GM19395 (cell line): ENCODE results near the gene SLC16A8.

ENCODE experiments used
- ATAC-seq: cut with Tn5 transposase; IDR thresholded peaks from one replicate; pipeline ENCODE4 v1.9.1; 2021; ENCODE audit warnings: mild to moderate bottlenecking, moderate library complexity; ENCODE audit not compliant: unreplicated experiment

The SLC16A8 gene

GRCh38 chr22:38112381-38112780, 28.4 kb upstream of the SLC16A8 start:
- no peak for ATAC-seq

GRCh38 chr22:38111925-38112355, 28.0 kb upstream of the SLC16A8 start:
- no peak for ATAC-seq

- no peak for ATAC-seq
These were observed 27.2 kb upstream of the SLC16A8 start for GRCh38 chr22:38110863-38111852.

DNA sequence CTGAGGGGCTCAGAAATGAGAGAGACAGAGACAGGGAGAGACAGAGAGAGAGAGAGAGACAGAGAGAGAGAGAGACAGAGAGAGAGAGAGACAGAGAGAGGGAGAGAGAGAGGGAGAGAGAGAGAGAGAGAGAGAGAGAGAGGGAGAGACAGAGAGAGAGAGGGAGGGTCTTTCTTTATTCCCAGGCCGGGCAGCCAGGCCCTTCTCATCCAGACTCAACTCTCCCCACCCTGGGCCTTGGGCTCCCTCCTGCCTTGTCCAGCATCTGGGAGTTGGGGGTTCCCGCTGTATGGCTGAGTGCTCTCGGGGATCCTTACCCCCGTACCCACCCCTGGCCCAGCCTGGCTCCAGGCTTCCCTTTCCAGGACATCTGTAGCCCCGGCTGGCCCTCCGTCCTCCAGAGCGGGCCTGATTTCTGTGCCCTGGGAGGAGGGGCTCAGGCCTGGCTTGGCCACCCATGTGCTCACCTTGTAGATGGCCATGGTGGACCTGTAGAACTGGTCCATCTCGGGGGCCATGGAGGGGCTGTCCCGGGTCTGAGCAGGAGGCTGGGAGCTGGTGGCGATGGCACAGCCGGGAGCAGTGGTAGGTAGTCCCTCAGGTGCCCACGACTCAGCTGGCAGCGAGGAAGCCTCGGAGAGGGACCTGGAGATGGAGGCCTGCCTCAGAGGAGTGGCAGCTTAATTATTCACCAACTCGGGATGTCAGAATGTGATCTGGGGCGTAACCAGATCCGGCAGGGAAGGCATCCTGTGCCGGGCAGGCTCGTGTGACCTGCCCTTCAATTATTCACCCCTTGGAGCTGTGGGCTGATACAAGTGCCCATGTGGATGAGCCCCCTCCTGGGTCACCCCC, 26.3 kb upstream of the SLC16A8 start, which contains the start of gene BAIAP2L2:
BAIAP2L2 (minus strand) TSS at position 677 of the 855 bp plus-strand sequence; CDS start at position 518, 159 bp downstream.
- no peak for ATAC-seq

DNA sequence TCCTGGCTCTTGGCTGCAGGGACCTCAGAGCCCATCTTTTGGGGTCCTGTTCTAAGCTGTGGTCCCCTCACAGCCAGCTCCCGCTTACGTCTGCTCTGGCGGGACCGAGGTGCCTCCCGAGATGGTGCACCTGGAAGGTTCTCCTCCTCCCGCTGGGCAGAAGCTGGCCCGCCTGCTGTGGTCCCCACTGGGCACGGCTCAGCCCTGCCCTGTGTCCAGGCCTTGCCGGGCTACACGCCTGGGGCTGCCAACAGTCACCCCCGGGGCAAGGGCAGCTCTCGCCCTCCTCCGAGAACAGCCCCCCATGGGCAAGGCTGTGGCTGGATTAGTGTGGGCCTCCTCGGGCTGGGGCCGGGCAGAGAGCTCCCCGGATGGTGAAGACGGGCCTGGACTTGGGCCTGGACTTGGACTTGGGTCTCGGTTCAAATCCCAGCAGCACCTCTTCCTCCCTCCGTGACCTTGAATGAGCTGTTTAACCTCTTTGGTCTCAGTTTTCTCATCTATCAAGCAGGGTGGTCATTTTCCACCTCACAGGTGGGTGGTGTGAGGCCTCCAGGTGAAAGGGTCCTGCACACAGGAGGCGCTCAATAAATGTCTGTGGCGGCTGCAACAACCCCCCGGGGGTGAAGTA, 25.5 kb upstream of the SLC16A8 start:
- ATAC-seq: no peak

GRCh38 chr22:38108561-38109319, 24.8 kb upstream of the SLC16A8 start:
- ATAC-seq: no peak

DNA sequence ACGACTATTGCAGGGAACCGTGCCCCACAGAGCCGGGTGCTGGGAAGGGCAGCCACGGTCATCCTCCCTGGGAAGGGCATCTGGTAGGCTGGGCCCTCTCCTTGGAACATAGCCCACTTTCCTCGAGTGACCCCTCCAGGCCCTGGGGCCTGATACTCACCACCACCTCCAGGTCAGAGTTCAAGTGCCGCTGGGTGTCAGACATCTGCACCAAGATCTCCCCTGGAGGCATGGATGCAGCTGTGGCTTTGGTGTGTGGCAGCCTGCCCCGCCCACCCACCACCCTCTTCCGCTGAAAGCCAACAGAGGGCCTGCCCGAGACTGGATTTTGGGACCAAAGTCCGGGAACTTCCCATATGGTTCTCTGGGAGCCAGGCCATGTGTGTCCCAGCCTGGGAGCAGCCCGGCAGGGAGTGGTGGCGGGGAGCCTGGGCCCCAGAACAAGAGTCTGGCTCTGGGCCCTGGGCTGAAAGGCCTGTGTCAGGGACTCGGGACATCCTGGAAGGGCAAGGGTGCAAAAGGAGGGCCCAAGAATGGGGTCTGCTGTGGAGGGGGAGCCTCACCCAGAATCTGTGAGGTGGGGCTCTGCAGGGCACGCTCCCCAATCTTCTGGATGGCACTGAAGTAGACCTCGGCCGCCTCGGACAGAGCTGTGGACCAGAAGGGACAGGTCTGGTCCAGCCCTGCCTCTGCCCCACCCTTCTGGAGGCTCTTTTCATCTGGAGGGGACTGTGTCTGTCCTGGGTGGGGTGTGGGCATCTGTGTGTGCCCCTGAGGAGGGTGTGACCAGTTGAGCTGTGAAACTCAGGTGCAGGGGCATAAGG, 23.9 kb upstream of the SLC16A8 start:
- ATAC-seq: no peak

GRCh38 chr22:38106814-38107578, 23.0 kb upstream of the SLC16A8 start:
- no peak for ATAC-seq

GRCh38 chr22:38104084-38104483, 20.1 kb upstream of the SLC16A8 start:
- ATAC-seq: no peak

- no peak for ATAC-seq
These were observed 19.7 kb upstream of the SLC16A8 start for GRCh38 chr22:38103641-38104040.

DNA sequence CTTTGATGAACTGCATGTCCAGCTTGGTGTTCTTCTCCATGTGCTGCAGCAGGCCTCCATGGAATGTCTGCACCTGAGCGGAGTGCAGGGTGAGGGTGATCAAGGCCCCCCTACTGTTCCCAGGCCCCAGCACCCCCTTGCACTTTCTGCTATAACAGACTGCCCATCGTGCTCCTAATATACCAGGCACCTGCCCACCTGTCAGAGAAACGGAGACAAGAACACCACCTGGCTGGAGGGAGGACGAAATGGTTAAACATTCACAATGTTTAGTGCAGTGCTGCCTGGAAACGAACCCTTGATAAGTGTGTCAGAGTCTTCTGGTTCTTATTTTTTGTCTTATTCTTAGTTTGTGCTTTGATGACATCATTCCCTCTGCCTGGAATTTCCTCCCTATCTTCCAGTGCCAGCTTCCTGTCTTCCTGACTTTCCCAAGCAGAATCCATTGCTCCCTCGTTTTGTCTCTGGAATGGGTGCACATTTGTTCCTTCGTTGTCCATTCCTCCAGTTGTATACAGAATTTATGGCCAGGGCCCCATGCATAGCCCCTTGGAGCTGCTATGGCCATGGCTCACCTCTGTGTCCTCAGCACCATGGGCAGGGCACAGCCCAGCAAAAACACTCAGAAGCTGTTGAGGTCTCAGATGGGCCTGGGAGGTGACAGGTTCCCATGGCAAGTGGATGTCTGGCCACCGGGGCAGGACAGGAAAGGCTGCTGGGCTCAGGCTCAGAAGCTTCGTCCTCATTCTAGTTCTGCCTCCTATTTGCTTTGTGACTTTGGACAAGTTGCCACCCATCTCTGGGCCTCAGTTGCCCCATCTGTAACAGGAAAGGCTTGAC, 14.6 kb upstream of the SLC16A8 start:
- no peak for ATAC-seq

DNA sequence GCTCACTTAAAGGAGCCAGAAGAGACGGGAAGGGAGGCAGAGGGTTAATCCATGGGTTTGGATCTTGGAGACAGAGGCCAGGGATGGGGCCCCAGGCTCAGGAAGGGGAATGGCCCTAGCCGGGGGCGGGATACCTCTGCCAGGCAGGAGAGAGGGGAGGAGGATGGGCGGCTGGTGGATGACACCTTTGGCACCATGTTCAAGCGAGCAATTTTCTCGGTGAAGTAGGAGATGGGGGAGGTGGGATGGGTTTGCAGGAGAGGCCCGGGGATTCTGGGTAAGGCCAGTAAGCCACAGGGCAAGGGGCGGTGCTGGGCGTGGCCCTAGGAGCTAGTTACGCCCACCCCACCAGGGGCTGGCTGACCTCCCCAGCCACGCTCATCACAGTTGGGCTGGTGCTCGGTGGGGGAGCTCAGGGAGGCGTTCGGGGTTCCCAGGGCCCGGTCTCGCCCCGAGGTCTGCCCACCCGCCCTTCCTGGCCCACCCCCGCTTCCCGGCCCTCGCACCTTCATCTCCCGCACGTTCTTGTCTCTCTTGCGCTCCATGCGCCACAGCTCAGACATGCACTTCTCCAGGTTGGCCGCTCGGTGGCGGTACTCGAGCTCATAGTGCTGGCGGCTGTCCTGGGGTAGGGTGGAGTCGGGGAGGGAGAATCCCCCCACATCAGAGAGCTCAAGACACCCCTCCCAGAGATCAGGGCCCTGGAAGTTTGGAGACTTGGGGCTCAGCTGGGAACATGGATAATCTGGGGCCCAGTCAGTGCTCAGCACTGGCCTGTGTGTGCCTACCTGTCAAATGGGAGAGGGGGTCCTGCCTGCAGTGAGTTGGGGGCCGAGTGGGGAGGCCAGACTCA, 13.8 kb upstream of the SLC16A8 start:
- no peak for ATAC-seq

DNA sequence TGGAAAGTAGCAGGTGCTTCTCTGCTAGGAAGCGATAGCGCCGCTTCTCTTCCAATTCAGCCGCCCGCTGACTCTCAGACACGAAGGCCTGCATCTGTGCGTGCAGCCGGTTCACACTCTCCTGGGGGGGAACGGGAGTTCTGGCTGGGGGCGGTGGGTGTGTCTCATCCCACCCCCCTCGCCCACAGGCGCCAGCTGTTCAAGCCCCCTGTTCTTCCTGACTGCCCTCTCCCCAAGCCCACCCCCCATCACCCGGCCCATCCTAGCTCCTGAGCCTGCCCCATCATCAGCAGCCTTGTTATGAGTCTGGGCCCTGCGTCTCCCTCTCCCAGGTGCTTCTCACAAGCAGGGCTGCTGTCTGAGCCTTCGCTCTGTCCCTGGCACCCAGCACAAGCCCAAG, 13.1 kb upstream of the SLC16A8 start:
- ATAC-seq: no peak

- ATAC-seq: no peak
These were observed 5.5 kb upstream of the SLC16A8 start for GRCh38 chr22:38089474-38089851.

GRCh38 chr22:38088629-38089473, 4.9 kb upstream of the SLC16A8 start:
- ATAC-seq: no peak

GRCh38 chr22:38087855-38088254, 3.9 kb upstream of the SLC16A8 start:
- no peak for ATAC-seq
